Gastrocnemius medialis (tissue), 4 donors: Measurements from ENCODE around the gene ZC3H6.

Experiments
- POLR2A ChIP-seq, 2 donors: fragments of 450-650 bp; IDR thresholded peaks; one replicate each; pipeline ENCODE4 v1.6.1; 2017; ENCODE audit warnings: antibody characterized with exemption in 2 of 2, mild to moderate bottlenecking in 2 of 2, moderate library complexity in 2 of 2
- TF ChIP-seq, protein P1 (sequence below), 5 experiments: fragments of 450-650 bp in 3 of 5; fragments of 200-600 bp in 2 of 5; sonication (generic) in 2 of 5; IDR thresholded peaks in 4 of 5; conservative IDR thresholded peaks in 1 of 5; 1 replicate in 4 of 5; 2 replicates in 1 of 5; pipeline ENCODE4 v1.5.1; 2016 to 2019; ENCODE audit warnings: antibody characterized with exemption in 5 of 5, mild to moderate bottlenecking in 3 of 5, moderate library complexity in 3 of 5

DNA sequence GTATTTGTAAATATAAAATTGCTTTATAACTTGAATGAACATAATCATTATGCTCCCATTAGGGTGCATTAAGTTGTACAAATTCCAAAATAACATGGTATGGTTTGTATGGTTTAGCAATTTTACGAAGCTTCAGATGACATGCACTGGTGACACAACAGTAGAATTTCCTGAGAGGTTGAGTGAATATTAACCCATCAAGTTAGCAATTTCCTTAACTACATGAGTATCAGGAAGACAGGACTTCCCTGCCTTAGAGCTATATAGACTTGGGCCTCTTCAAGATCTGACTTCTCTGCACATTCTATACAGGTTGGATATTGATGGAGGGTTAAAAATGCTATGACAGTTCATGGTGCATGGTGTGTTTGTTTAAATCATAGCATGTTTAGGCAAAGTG lies 60.2 kb downstream of the ZC3H6 start:
- no peak for TF ChIP-seq POLR2A (IDR thresholded peaks at IDR 0.05)
- TF ChIP-seq, protein P1, sequence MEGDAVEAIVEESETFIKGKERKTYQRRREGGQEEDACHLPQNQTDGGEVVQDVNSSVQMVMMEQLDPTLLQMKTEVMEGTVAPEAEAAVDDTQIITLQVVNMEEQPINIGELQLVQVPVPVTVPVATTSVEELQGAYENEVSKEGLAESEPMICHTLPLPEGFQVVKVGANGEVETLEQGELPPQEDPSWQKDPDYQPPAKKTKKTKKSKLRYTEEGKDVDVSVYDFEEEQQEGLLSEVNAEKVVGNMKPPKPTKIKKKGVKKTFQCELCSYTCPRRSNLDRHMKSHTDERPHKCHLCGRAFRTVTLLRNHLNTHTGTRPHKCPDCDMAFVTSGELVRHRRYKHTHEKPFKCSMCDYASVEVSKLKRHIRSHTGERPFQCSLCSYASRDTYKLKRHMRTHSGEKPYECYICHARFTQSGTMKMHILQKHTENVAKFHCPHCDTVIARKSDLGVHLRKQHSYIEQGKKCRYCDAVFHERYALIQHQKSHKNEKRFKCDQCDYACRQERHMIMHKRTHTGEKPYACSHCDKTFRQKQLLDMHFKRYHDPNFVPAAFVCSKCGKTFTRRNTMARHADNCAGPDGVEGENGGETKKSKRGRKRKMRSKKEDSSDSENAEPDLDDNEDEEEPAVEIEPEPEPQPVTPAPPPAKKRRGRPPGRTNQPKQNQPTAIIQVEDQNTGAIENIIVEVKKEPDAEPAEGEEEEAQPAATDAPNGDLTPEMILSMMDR (IDR thresholded peaks at IDR 0.05 in 4 of 5, conservative IDR thresholded peaks at IDR 0.05 in 1 of 5): no peak
